Muscle of leg (tissue), 11 donors: ENCODE results near the gene PHACTR3. TPM values are rescaled to one million over a fixed set of nuclear protein-coding genes. Genes with fewer than 3 reads are reported as not detected.

Source experiments
- DNase-seq: peaks from one replicate; pipeline ENCODE4 v3.0.0; 2013
- H3K27ac ChIP-seq: one replicate; pipeline ENCODE4 v1.5.1; 2013; ENCODE audit warnings: mild to moderate bottlenecking, low read length, control low read depth
- H3K27me3 ChIP-seq: one replicate; pipeline ENCODE4 v1.6.1; 2013; ENCODE audit warnings: low read length; ENCODE audit not compliant: control insufficient read depth, insufficient read depth
- H3K36me3 ChIP-seq: one replicate; pipeline ENCODE4 v1.6.1; 2013; ENCODE audit warnings: low read length; ENCODE audit not compliant: control insufficient read depth, insufficient read depth
- H3K4me1 ChIP-seq: one replicate; pipeline ENCODE4 v1.6.1; 2013; ENCODE audit warnings: low read length; ENCODE audit not compliant: control insufficient read depth, insufficient read depth
- H3K4me3 ChIP-seq: one replicate; pipeline ENCODE4 v1.5.1; 2013; ENCODE audit warnings: low read length, control low read depth
- H3K9me3 ChIP-seq: replicated peaks from 2 replicates; pipeline ENCODE4 v1.6.1; 2013; ENCODE audit warnings: low read depth, low read length; ENCODE audit not compliant: control insufficient read depth
- WGBS: methylation state at CpG from one replicate; pipeline ENCODE4 v1.1.5; 2013; ENCODE audit warnings: missing lambda C conversion rate; ENCODE audit not compliant: insufficient coverage; 5-methylcytosine and 5-hydroxymethylcytosine counted together
- polyA plus RNA-seq, 8 donors: library from polyadenylated mRNA; unstranded; fragments of 120-200 nt; gene quantifications; one replicate each; pipeline versions ENCODE4 v1.2.1 to v1.2.3, GENCODE V29; 2013; ENCODE audit warnings: inconsistent platforms in 1 of 8, low replicate concordance in 1 of 8; ENCODE audit not compliant: insufficient read length in 8 of 8, insufficient read depth in 1 of 8
- total RNA-seq: library from RNA; stranded (reverse); fragments of 120-200 nt; gene quantifications from one replicate; pipeline ENCODE4 v1.2.4, GENCODE V29; 2013

The PHACTR3 gene
- total and polyA plus RNA-seq, 9 donors: 4.7 to 17.0 (median 9.9) TPM

- WGBS: 66% methylated on average over 5 of the region's 7 CpGs
- peak; percentile 5 for DNase-seq
- peaks cover 22% of the 10 kb centered on the region for H3K4me1 ChIP-seq
- no peaks in the 10 kb centered on the region for H3K36me3 ChIP-seq
- no peaks in the 10 kb centered on the region for H3K27me3 ChIP-seq
- H3K9me3 ChIP-seq: peaks cover 2% of the 10 kb centered on the region
- no peak overlapping the region for H3K27ac ChIP-seq
- H3K4me3 ChIP-seq: no peak overlapping the region
These were observed 41.4 kb downstream of the PHACTR3 start for GRCh38 chr20:59645761-59646171.

- Histone ChIP-seq H3K36me3 (no peaks in the 10 kb centered on the region), H3K27me3 (no peaks in the 10 kb centered on the region), H3K27ac (no peak overlapping the region), H3K9me3 (peaks cover 2% of the 10 kb centered on the region), H3K4me1 (peaks cover 22% of the 10 kb centered on the region), H3K4me3 (no peak overlapping the region)
- 84% methylated on average over 2 of the region's 3 CpGs for WGBS
- DNase-seq: no peak
These were observed 42.1 kb downstream of the PHACTR3 start for GRCh38 chr20:59646487-59646886.

- Histone ChIP-seq H3K27me3 (no peaks in the 10 kb centered on the region), H3K36me3 (no peaks in the 10 kb centered on the region), H3K27ac (no peak overlapping the region), H3K9me3 (peaks cover 2% of the 10 kb centered on the region), H3K4me3 (no peak overlapping the region), H3K4me1 (peaks cover 22% of the 10 kb centered on the region)
- DNase-seq: no peak
These were observed 42.9 kb downstream of the PHACTR3 start for GRCh38 chr20:59647271-59647670.

GRCh38 chr20:59648466-59649070 is 44.2 kb downstream of the PHACTR3 start:
- Histone ChIP-seq H3K27me3 (no peaks in the 10 kb centered on the region), H3K27ac (no peak overlapping the region), H3K36me3 (no peaks in the 10 kb centered on the region), H3K4me3 (no peak overlapping the region), H3K4me1 (peaks cover 20% of the 10 kb centered on the region), H3K9me3 (peaks cover 2% of the 10 kb centered on the region)
- WGBS: 100% methylated on average over 1 of the region's 7 CpGs
- no peak for DNase-seq

- Histone ChIP-seq H3K27ac (no peak overlapping the region), H3K36me3 (no peaks in the 10 kb centered on the region), H3K4me3 (no peak overlapping the region), H3K4me1 (peaks cover 6% of the 10 kb centered on the region), H3K9me3 (peaks cover 2% of the 10 kb centered on the region), H3K27me3 (no peaks in the 10 kb centered on the region)
- WGBS: 62% methylated on average over 4 of the region's 5 CpGs
- no peak for DNase-seq
These were observed 46.1 kb downstream of the PHACTR3 start for GRCh38 chr20:59650418-59650817.

- no peak overlapping the region for H3K27ac ChIP-seq
- WGBS: no CpG with 5 or more reads among the region's 2 CpGs
- DNase-seq: no peak
- H3K9me3 ChIP-seq: peaks cover 6% of the 10 kb centered on the region
- H3K36me3 ChIP-seq: no peaks in the 10 kb centered on the region
- no peaks in the 10 kb centered on the region for H3K27me3 ChIP-seq
- H3K4me3 ChIP-seq: no peak overlapping the region
- H3K4me1 ChIP-seq: no peaks in the 10 kb centered on the region
These were observed 48.0 kb downstream of the PHACTR3 start for GRCh38 chr20:59652381-59652780.

- H3K27ac ChIP-seq: no peak overlapping the region
- no peaks in the 10 kb centered on the region for H3K4me1 ChIP-seq
- peaks cover 18% of the 10 kb centered on the region for H3K9me3 ChIP-seq
- H3K36me3 ChIP-seq: no peaks in the 10 kb centered on the region
- H3K4me3 ChIP-seq: no peak overlapping the region
- no peak for DNase-seq
- peaks cover 6% of the 10 kb centered on the region for H3K27me3 ChIP-seq
These were observed 52.1 kb downstream of the PHACTR3 start for GRCh38 chr20:59656417-59656816.

GRCh38 chr20:59657459-59658046 is 53.2 kb downstream of the PHACTR3 start:
- H3K27ac ChIP-seq: no peak overlapping the region
- WGBS: no CpG with 5 or more reads among the region's 1 CpG
- H3K9me3 ChIP-seq: peaks cover 18% of the 10 kb centered on the region
- H3K36me3 ChIP-seq: no peaks in the 10 kb centered on the region
- DNase-seq: no peak
- no peaks in the 10 kb centered on the region for H3K4me1 ChIP-seq
- no peak overlapping the region for H3K4me3 ChIP-seq
- H3K27me3 ChIP-seq: peaks cover 10% of the 10 kb centered on the region

- 93% methylated on average over 2 of the region's 2 CpGs for WGBS
- no peaks in the 10 kb centered on the region for H3K4me1 ChIP-seq
These were observed 56.1 kb downstream of the PHACTR3 start for GRCh38 chr20:59660471-59660870.

GRCh38 chr20:59661153-59661552 is 56.8 kb downstream of the PHACTR3 start:
- no peak overlapping the region for H3K27ac ChIP-seq
- peaks cover 18% of the 10 kb centered on the region for H3K9me3 ChIP-seq
- no peak overlapping the region for H3K4me3 ChIP-seq
- H3K27me3 ChIP-seq: peaks cover 10% of the 10 kb centered on the region
- whole genome bisulfite sequencing: 62% methylated on average over 5 of the region's 8 CpGs
- no peak for DNase-seq
- no peaks in the 10 kb centered on the region for H3K4me1 ChIP-seq
- H3K36me3 ChIP-seq: no peaks in the 10 kb centered on the region

More at GRCh38 chr20:59660471-59660870, 56.1 kb downstream of the PHACTR3 start:
- no peaks in the 10 kb centered on the region for H3K36me3 ChIP-seq
- H3K4me3 ChIP-seq: no peak overlapping the region
- DNase-seq: peak; percentile 18
- H3K9me3 ChIP-seq: peaks cover 18% of the 10 kb centered on the region
- peaks cover 10% of the 10 kb centered on the region for H3K27me3 ChIP-seq
- H3K27ac ChIP-seq: no peak overlapping the region

- no peak overlapping the region for H3K27ac ChIP-seq
- WGBS: 28% methylated on average over 5 of the region's 10 CpGs
- H3K27me3 ChIP-seq: peaks cover 10% of the 10 kb centered on the region
- no peaks in the 10 kb centered on the region for H3K36me3 ChIP-seq
- H3K9me3 ChIP-seq: peaks cover 16% of the 10 kb centered on the region
- DNase-seq: no peak
- no peaks in the 10 kb centered on the region for H3K4me1 ChIP-seq
- no peak overlapping the region for H3K4me3 ChIP-seq
These were observed 57.3 kb downstream of the PHACTR3 start for GRCh38 chr20:59661621-59662020.
